Tibial artery (tissue), 4 donors: Measurements from ENCODE around the gene FKBP6.
"Not testable (repeated sequence)": the region's sequence is repeated elsewhere in the genome, so short reads cannot be mapped to it uniquely, and the experiment has no call there.

Experiments
- DNase-seq, 2 donors: peaks; one replicate each; pipeline ENCODE4 v3.0.0-alpha.2; 2019
- H3K27ac ChIP-seq, 2 donors: fragments of 200-600 bp; sonication (generic) in 1 of 2; 1 replicate in 1 of 2; 2 replicates in 1 of 2; pipeline ENCODE4 v1.5.1; 2018 to 2019; ENCODE audit warnings: mild to moderate bottlenecking in 1 of 2
- H3K27me3 ChIP-seq, 2 donors: fragments of 200-600 bp; sonication (generic) in 1 of 2; one replicate each; pipeline versions ENCODE4 v1.5.1 to v1.6.0; 2016 to 2019
- H3K36me3 ChIP-seq, 3 donors: fragments of 200-600 bp; sonication (generic) in 2 of 3; one replicate each; pipeline ENCODE4 v1.5.1; 2016 to 2019; ENCODE audit warnings: mild to moderate bottlenecking in 2 of 3
- H3K4me1 ChIP-seq, 4 donors: fragments of 200-600 bp; sonication (generic) in 2 of 4; 1 replicate in 3 of 4; 2 replicates in 1 of 4; pipeline ENCODE4 v1.5.1; 2016 to 2019
- H3K4me3 ChIP-seq, 2 donors: fragments of 200-600 bp; sonication (generic) in 1 of 2; 1 replicate in 1 of 2; 2 replicates in 1 of 2; pipeline ENCODE4 v1.5.1; 2018 to 2019; ENCODE audit warnings: mild to moderate bottlenecking in 2 of 2
- H3K9me3 ChIP-seq, 3 donors: fragments of 200-600 bp; sonication (generic) in 1 of 3; one replicate each; pipeline ENCODE4 v1.5.1; 2016 to 2019
- CTCF ChIP-seq, 2 experiments: fragments of 200-600 bp in 1 of 2; fragments of 450-650 bp in 1 of 2; IDR thresholded peaks; one replicate each; pipeline ENCODE4 v1.5.1; 2017 to 2019; ENCODE audit warnings: antibody characterized with exemption in 2 of 2, mild to moderate bottlenecking in 1 of 2, moderate library complexity in 1 of 2
- intact Hi-C: fragments of 100-400 bp; cut with DNase I; formaldehyde crosslinking; loops from one replicate; pipeline ENCODE4 v1.15.0; 2023; ENCODE audit warnings: low total_unique reads

FKBP6 gene

GRCh38 chr7:73359306-73359705 lies 31.3 kb downstream of the FKBP6 start:
- H3K27ac ChIP-seq, result no peak overlapping the region

GRCh38 chr7:73359746-73360375 lies 31.9 kb downstream of the FKBP6 start:
- Histone ChIP-seq H3K36me3 (no peaks in the 10 kb centered on the region), H3K4me3 (no peak overlapping the region), H3K9me3 (no peaks in the 10 kb centered on the region), H3K27ac (no peak overlapping the region), H3K4me1 (peaks cover 0 to 12% (median 9%) of the 10 kb centered on the region in 4 donors), H3K27me3 (peaks cover 0 to 17% of the 10 kb centered on the region in 2 donors)
- DNase-seq, result no peak
- intact Hi-C loops, result no loop called here
- no peak for TF ChIP-seq CTCF (IDR thresholded peaks at IDR 0.05)

More at GRCh38 chr7:73359306-73359705, 31.3 kb downstream of the FKBP6 start:
- no peak for DNase-seq
- no peak for TF ChIP-seq CTCF (IDR thresholded peaks at IDR 0.05)
- Histone ChIP-seq H3K36me3 (no peaks in the 10 kb centered on the region), H3K9me3 (no peaks in the 10 kb centered on the region), H3K4me1 (peaks cover 0 to 12% (median 9%) of the 10 kb centered on the region in 4 donors), H3K4me3 (no peak overlapping the region), H3K27me3 (peaks cover 0 to 20% of the 10 kb centered on the region in 2 donors)
- intact Hi-C loops, result no loop called here

GRCh38 chr7:73360590-73360989 lies 32.6 kb downstream of the FKBP6 start:
- H3K9me3 ChIP-seq, intact Hi-C loops, H3K4me3 ChIP-seq, DNase-seq, H3K36me3 ChIP-seq, H3K27ac ChIP-seq: not testable (repeated sequence)
- Histone ChIP-seq H3K4me1 (peaks cover 0 to 12% (median 9%) of the 10 kb centered on the region in 4 donors), H3K27me3 (peaks cover 0 to 18% of the 10 kb centered on the region in 2 donors)

- no peak for DNase-seq
- H3K27me3 ChIP-seq, result peaks cover 0 to 30% of the 10 kb centered on the region in 2 donors
- H3K36me3 ChIP-seq, result no peaks in the 10 kb centered on the region
- TF ChIP-seq CTCF (IDR thresholded peaks at IDR 0.05), result no peak
- H3K4me3 ChIP-seq, result no peak overlapping the region
- no peaks in the 10 kb centered on the region for H3K9me3 ChIP-seq
- H3K4me1 ChIP-seq, result peaks cover 0 to 5% (median 3%) of the 10 kb centered on the region in 4 donors
- intact Hi-C loops, result no loop called here
- no peak overlapping the region for H3K27ac ChIP-seq
These were observed 35.5 kb downstream of the FKBP6 start for GRCh38 chr7:73363225-73364005.

GRCh38 chr7:73364006-73364728 lies 36.2 kb downstream of the FKBP6 start:
- Histone ChIP-seq H3K4me1 (no peaks in the 10 kb centered on the region), H3K36me3 (no peaks in the 10 kb centered on the region), H3K4me3 (no peak overlapping the region), H3K27ac (no peak overlapping the region), H3K27me3 (peaks cover 0 to 30% of the 10 kb centered on the region in 2 donors), H3K9me3 (no peaks in the 10 kb centered on the region)
- TF ChIP-seq CTCF (IDR thresholded peaks at IDR 0.05), result no peak
- no peak for DNase-seq
- intact Hi-C loops, result no loop called here
